GM21367 (cell line): ENCODE results near the gene GRB2.
"Not testable (repeated sequence)": the region's sequence is repeated elsewhere in the genome, so short reads cannot be mapped to it uniquely, and the experiment has no call there.

Source experiments
- ATAC-seq: cut with Tn5 transposase; IDR thresholded peaks from one replicate; pipeline ENCODE4 v1.9.1; 2021; ENCODE audit not compliant: unreplicated experiment

Gene GRB2

DNA sequence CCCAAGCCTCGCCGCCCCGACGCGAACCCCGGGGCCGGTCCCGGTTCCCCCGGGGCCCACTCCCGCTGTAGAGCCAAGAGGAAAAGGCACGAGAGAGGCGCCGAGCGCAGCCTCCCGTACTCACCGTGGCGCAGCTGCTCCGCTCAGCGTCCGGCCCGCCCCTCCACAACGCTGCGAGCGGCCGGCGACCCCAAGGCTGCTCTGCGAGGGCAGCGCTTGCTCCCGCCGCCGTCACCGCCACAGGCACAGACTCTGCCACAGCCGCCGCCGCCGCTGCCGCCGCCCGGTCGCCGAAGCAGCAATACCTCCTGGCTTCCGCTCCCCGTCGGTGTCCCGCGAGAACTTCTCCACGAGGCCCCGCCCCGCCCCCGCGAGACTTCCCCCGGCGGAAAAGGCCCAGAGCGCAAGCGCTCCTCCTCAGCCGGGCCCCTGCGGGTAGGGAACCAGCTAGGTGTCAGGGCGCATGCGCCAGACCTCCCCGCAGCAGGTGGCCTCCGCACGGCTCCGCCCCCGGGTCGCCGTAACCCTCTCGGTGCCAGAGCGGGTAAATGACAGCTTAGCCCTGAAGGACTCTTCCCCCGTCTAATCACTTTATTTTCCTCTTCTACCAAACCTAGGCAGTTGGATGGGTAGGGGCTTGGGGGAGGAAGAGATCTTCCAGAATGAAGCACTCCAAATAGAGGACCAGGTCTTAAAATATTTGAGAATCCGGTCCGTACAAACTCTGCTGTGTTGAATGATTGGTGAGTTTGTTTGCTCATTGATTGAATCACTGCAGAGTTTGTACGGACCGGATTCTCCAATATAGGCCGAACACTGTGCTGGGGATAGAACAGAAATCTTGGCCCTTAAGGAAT, at the start of gene GRB2:
GRB2 (minus strand) TSS at position 314 of the 857 bp plus-strand sequence. CDS start 12,050 bp downstream, outside the sequence.
- peak; percentile 62 for ATAC-seq

DNA sequence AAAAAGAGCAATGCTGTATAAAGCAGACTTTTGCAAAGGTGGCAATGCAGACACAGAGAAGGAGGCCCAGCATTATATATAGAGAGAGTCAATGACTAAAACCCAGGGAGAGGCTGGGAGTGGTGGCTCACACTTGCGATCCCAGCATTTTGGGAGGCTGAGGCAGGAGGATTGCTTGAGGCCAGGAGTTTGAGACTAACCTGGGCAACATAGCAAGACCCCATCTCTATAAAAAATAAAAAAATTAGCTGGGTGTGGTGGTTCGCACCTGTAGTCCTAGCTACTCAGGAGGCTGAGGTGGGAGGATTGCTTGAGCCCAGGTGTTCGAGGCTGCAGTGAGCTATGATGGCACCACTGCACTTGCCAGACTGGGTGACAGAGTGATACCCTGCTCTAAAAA, 49.2 kb upstream of the GRB2 start:
- ATAC-seq: not testable (repeated sequence)

DNA sequence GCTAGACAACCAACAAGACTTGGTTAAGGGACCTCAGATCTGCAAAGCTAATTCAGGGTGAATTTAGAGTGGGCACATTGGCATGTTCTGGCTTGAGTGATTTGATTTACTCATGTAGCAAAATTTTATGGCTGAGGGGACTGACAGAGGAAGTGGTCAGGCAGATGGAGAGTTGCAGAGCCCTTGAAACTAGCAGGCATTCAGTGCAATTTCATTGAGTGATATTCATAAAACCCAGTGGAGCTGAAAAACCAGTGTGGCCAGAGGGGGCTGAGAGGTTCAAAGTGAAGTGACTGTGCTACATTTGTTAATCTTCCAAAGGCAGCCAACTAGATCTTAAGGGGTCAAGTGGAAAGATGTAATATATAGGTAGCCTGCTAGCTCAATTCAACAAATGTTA, 48.7 kb upstream of the GRB2 start:
- no peak for ATAC-seq

DNA sequence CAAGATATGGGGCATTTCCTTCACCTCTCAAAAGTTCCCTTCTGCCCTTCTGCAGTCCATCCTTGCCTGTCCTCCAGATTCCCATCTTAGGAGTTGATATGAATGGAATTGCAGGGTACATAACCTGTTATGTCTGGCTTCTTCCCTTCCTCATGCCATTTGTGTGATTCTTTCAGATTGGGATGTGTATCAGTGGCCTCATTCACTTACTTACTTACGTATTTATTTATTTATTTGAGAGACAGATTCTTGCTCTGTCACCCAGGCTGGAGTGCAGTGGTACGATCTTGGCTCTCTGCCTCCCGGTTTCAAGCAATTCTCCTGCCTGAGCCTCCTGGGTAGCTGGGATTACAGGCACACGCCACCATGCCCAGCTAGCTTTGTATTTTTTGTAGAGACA, 44.8 kb upstream of the GRB2 start:
- no peak for ATAC-seq

DNA sequence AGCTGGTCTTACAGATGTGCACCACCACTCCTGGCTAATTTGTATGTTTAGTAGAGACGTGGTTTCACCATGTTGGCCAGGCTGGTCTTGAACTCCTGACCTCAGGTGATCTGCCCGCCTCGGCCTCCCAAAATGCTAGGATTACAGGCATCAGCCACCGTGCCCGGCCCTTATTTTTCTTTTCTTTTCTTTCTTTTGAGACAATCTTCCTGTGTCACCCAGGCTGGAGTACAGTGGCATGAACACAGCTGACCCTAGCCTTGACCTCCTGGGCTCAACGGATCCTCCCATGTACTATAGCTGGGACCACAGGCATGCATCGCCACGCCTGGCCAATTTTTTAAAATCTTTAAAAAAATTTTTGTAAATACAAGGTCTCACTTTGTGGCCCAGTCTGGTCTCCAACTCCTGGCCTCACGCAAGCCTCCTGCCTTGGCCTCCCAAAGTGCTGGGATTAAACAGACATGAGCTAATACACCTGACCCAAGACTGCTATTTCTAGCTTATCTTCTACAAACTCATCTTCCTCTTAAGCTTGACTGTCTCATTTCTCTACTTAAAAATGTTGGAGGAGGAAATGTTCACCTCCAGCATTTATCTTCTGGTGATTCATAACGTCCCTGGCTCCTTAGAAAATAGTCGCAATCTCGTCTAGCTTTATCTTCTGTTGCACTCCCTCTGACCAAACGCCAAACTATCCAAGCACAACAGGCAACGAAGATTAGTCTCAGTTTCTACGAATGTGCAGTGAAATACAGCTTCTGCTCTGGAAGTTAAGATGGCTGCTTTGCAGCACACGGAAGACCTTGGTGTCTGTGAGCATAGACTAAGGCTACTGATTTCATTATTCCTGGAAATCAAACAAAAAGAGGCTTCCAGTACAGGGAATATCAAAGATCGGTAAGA, 42.7 kb upstream of the GRB2 start:
- no peak for ATAC-seq

DNA sequence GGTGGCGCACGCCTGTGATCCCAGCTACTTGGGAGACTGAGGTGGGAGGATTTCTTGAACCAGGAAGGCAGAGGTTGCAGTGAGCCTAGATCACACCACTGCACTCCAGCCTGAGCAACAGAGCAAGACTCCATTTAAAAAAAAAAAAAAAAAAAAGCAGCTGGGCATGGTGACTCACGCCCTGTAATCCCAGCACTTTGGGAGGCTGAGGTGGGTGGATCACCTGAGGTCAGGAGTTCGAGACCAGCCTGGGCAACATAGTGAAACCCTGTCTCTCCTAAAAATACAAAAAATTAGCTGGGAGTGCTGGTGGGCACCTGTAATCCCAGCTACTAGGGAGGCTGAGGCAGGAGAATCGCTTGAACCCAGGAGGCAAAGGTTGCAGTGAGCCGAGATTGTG, 40.4 kb upstream of the GRB2 start:
- ATAC-seq: not testable (repeated sequence)

DNA sequence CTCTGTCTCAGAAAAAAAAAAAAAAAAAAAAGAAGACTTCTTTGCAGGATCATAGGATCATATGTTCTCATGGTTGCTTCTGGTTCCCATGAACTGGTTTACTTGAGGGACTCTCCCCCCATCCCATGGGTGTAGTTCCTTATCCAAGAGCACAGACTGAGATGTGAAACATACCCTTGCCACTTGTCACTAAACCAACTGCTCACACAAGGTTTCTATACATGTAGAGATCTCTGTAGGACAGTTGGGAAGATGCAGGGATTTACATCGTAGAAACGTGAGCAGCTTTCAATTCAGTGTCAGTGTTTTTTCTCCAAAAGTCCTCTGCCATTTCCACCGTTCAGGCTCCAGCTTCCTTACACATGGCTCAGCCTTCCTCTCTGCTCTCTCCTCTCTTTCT, 39.8 kb upstream of the GRB2 start:
- ATAC-seq: no peak

DNA sequence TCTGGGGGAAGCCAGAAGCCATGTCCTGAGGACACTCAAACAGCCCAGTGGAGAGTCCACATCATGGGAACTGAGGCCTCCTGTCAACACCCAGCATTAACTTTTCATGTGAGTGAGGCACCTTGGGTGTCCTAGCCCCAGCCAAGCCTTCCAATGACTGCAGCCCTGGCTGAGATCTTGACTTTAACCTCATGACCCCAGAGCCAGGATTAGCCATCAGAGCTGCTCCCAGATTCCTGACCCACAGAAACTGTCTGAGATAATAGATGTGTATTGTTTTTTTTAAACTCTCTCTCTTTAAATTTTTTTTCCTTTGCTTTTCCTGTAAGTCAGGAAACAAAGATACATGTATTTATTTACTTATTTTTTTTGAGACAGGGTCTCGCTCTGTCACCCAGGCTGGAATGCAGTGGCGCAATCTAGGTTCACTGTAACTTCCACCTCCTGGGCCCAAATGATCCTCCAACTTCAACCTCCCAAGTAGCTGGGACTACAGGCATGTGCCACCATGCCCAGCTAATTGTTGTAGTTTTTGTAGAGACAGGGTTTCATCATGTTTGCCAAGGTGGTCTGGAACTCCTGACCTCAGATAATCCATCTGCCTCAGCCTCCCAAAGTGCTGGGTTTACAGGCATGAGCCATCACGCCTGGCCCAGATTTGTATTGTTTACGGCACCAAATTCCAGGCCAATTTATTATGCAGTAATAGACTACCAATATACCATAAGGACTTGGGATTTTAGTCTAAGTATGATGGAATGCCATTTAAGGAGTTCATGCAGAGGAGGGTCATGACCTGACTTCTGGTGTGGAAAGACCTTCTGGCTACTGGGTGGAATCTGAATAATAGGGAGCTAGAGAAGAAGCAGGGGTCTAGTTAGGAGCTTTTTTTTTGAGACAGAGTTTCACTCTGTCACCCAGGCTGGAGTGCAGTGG, 37.0 kb upstream of the GRB2 start:
- no peak for ATAC-seq

DNA sequence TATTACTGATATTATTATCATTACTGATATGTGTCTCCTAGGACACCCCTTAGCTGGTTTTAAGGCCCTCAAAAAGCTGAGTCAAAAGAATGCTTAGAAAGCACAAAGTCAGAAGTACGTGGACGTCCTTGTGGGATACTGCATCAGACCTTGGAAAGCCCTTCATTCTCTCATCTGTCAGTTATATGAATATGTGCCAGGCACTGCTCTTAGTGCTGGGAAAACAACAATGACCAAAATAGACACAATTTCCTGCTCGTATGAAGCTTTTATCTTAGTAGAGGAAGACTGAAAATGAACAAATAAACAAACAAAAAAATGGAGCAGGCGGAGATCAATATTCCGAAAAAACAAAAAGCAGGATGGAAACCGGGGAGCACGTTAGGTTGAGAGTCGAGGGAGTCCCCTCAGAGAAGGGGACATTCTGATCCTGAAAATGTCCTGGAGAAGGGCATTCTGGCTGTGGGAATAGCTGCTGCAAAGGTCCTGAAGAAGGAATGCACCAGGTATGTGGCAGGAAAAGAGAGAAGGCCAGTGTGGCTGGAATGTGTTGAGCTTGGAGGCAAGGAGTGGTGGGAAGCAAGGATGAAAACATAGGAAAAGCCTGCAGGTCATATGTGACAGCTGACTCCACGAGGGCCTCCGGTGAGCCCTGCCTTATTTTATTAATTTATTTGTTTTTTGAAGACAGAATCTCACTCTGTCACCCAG, 35.4 kb upstream of the GRB2 start:
- ATAC-seq: no peak

DNA sequence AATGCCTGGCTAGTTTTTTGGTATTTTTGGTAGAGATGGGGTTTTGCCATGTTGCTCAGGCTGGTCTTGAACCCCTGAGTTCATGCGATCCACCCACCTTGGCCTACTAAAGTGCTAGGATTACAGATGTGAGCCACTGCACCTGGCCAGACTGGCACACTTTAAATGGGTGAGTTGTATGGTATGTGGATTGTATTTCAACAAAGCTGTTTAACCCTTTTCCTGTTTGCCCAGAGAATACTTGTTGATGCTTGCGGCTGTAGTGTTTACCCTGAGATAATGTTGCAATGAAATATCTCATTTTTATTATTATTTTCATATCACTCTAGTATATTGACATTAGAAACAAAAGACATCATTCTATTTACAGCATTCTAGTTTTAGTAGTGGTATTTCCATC, 33.8 kb upstream of the GRB2 start:
- no peak for ATAC-seq

DNA sequence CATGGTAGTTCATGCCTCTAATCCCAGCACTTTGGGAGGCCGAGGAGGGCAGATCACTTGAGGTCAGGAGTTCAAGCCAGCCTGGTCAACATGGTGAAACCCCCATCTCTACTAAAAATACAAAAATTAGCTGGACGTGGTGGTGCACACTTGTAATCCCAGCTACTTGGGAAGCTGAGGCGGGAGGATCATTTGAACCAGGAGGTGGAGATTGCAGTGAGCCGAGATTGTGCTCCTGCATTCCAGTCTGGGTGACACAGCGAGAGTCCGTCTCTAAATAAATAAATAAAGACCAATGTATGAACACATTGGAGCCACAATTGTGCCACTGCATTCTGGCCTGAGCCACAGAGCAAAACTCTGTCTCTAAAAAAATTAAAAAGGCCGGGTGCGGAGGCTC, 31.9 kb upstream of the GRB2 start:
- ATAC-seq: not testable (repeated sequence)

DNA sequence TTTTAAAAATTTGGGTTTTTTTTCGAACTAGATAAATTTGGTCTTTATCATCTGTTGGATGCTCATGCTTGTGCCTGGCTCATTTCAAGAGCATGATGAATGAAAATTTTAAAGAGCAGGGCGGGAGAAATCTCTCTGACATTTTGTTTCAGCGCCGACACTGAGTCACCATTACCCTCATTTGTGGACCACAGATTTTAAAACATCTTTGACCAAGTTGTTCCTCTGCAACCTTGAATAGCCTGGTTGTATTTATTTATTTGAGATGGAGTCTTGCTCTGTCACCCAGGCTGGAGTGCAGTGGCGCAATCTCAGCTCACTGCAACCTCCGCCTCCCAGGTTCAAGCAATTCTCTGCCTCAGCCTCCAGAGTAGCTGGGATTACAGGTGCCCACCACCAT, 29.0 kb upstream of the GRB2 start:
- ATAC-seq: not testable (repeated sequence)

DNA sequence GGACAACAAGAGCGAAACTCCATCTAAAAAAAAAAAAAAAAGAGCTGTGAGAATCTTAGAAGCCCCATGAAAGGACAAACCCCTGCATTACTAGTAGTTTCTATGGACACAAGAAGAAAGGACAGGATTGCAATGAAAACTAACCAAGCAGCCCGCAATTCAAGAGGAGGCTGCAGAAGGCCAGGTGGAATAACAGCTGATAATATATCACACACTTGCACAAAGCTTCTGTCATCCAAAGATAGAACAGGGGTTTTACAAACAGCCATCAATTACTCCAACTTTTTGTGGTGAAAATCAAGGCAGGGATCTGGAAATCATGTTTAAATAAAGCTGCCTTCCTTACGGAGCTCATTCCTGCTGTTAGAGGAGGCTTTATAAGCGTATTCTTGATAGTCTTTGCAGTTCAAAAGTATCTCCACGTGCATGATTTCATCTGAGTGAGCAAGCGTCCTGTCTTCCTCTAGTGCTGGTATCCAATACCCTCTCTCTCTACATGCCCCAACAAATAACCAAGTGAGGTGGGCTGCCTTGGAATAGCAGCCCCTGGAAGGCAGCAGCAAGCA, 27.8 kb upstream of the GRB2 start:
- ATAC-seq: no peak

DNA sequence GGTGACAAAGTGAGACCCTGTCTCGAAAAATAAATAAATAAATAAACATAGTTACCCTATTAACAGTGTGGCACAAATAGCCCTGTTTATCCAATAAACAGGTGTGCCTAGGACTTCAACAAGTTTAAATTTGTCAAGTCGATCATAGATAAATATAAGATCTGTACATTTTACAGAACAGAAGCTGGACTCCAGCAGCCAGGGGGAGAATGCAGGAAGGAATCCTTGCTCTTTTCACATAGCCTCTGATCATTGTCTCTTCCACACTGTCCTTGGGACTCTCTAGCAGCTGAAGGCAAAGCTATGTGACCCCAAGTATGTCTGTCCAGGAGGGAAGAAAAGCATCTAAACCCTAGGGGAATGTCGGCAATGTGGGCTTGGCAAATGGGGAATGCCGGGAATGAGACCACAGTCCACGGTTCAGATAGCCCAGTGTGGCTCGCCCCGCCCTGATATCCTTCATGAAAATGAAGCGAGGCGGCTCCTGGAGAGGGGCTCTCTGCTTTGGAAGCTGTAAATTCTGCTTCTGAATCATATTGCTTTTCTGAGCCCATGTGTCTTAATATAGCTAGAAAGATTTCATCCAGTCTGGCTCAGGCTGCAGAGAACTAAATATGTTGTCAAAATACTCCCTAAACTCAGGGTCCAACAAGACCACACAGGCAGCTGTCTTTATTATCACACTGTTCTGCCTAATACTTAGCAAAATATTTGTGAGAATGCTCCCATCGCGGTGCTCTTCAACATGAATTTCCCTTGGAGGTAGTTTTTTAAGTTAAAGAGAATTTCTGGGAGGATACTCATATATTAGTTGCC, 24.9 kb upstream of the GRB2 start:
- ATAC-seq: no peak

DNA sequence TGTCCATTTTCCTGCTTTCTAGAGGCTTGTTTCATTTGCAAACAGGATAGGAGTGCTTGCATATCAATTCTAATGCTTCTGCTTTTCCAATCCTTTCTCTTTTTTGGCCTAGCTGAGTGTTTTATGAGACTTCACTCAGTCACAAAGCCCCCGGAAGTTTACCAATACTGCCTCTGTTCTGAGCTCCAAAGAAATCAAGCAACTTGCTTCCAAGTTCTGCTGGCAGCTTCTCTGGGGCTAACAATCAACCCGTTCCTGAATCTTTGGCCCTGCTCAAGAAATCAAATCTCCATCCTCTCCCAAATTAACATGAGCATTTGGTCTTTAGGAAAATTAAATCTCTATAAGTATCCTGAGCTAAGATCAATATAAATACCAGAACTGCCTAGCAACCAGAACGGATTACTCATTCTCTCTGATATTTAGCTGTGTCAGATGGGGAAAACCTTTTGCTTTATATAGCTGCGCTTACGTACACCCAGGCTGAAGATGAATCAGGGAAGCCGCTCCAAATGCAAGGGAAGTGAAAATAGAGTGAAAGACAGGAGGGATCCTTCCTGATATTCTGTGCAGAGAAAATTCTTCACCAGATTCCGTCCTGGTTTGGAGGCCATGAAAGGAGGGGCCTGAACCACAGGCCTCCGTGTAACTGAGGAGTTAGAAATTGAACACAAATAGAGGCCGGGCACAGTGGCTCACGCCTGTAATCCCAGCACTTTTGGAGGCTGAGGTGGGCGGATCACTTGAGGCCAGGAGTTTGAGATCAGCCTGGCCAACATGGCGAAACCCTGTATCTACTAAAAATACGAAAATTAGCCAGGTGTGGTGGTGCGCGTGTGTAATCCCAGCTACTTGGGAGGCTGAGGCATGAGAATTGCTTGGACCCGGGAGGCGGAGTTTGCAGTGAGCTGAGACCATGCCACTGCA, 23.3 kb upstream of the GRB2 start:
- no peak for ATAC-seq

DNA sequence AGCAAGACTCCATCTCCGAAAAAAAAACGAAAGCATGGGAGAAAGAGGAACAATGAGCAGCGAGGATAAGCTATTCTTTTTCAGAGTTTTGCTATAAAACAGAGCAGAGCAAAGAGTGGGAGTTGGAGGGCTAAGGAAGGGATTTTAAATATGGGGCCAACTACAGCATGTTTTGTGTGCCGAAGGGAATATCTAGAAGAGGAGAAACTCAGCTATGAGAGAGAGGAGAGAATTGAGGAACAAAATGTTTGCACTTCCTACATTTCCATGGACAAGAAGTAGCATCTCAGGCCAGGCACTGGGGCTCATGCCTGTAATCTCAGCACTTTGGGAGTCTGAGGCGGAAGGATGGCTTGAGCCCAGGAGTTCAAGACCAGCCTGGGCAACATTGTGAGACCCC, 13.1 kb upstream of the GRB2 start:
- ATAC-seq: no peak

DNA sequence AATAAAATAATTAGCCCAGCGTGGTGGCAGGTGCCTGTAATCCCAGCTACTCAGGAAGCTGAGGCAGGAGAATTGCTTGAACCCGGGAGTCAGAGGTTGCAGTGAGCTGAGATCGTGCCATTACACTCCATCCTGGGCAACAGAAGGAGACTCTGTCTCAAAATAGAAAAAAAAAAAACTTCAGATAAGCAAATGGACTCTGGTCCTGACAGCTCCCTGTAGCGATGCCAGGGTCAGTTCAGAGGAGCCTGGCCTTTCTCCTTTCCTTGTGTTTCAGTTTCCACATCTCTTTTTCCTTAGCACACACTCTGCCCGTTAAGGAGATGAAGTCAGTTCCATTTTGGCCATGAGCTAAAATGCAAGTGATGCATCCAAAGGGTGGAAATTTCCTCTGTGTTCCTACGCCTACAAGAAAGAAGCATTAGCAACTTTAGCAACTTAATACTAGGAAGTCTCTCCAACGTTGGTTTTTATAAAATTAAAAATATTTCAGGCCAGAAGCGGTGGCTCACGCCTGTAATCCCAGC, 11.6 kb upstream of the GRB2 start:
- ATAC-seq: no peak

DNA sequence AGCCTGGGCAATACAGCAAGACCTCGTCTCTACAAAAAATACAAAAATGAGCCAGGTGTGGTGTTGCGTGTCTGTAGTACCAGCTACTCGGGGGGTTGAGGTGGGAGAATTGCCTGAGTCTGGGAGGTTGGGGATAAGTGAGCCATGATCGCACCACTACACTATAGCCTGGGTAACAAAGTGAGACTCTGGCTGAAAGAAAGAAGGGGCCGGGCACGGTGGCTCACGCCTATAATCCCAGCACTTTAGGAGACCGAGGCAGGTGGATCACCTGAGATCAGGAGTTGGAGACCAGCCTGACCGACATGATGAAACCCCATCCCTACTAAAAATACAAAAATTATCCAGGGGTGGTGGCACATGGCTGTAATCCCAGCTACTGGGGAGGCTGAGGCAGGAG, 10.5 kb upstream of the GRB2 start:
- ATAC-seq: no peak
